HepG2 (cell line): ENCODE data around the gene DBN1. TPM values are rescaled to one million over a fixed set of nuclear protein-coding genes. Genes with fewer than 3 reads are reported as not detected.

ENCODE experiments used
- ATAC-seq: fragments of 200-7000 bp; cut with Tn5 transposase; 3 replicates; pipeline ENCODE4 v1.9.1; 2020; ENCODE audit warnings: mild to moderate bottlenecking, moderate library complexity
- BruUV-seq: library from RNA; stranded (reverse); fragments of 400-500 nt; replicated peaks from 2 replicates; lab custom pipeline; 2021; lab: Mats Ljungman, UMichigan
- CTCF ChIA-PET: fragments of 300-600 bp; formaldehyde crosslinking; extraction: SDS; loops from one replicate; lab custom pipeline; 2021; ENCODE audit warnings: low total read pairs, inconsistent platforms, low intra/inter-chr PET ratio; lab: Yijun Ruan, JAX
- POLR2A ChIA-PET: fragments of 350-600 bp; sonication (Branson Sonifier 250); formaldehyde crosslinking; loops from one replicate; lab custom pipeline; 2020; ENCODE audit warnings: antibody characterized with exemption, inconsistent platforms; lab: Yijun Ruan, JAX
- DNase-seq: peaks from one replicate; pipeline ENCODE4 v3.0.0-alpha.2; 2015; ENCODE audit warnings: low spot score
- FAIRE-seq: peaks from 3 replicates; lab custom pipeline; 2011; peaks lifted over from hg19 to GRCh38; lab: Jason Lieb, UNC
- H2AFZ ChIP-seq: one replicate; pipeline ENCODE4 v1.6.1; 2011; ENCODE audit warnings: low read length, inconsistent platforms
- H3K27ac ChIP-seq: fragments of 300-600 bp; 3 replicates; pipeline ENCODE4 v1.8.0; 2011; ENCODE audit warnings: mixed run types, mild to moderate bottlenecking, mixed read lengths, low read length, inconsistent platforms; ENCODE audit not compliant: insufficient read depth; ENCODE audit errors: extremely low read length
- H3K27me3 ChIP-seq, 2 experiments: fragments of 200-600 bp in 1 of 2; 2 replicates in 1 of 2; 3 replicates in 1 of 2; pipeline versions ENCODE4 v1.6.0 to v1.8.0; 2011; ENCODE audit warnings: low read length in 2 of 2, mild to moderate bottlenecking in 2 of 2, moderate library complexity in 2 of 2, inconsistent platforms in 1 of 2; ENCODE audit not compliant: insufficient read depth in 2 of 2, control insufficient read depth in 1 of 2
- H3K36me3 ChIP-seq, 2 experiments: fragments of 200-600 bp in 1 of 2; replicated peaks in 1 of 2; 2 replicates in 1 of 2; 3 replicates in 1 of 2; pipeline versions ENCODE4 v1.5.1 to v1.8.0; 2011; ENCODE audit warnings: low read length in 2 of 2, inconsistent platforms in 1 of 2; ENCODE audit not compliant: insufficient read depth in 2 of 2, control insufficient read depth in 1 of 2
- H3K4me1 ChIP-seq: 2 replicates; pipeline ENCODE4 v1.5.1; 2012; ENCODE audit warnings: low read length, inconsistent platforms; ENCODE audit not compliant: insufficient read depth
- H3K4me2 ChIP-seq: 2 replicates; pipeline ENCODE4 v1.6.0; 2011; ENCODE audit warnings: low read depth, low read length, inconsistent platforms
- H3K4me3 ChIP-seq, 3 experiments: fragments of 200-600 bp in 1 of 3; sonication (generic), shearing (Covaris generic) in 1 of 3; replicated peaks in 1 of 3; 2 replicates each; pipeline ENCODE4 v1.5.1; 2011 to 2016; ENCODE audit warnings: low read length in 3 of 3, inconsistent platforms in 2 of 3, low read depth in 2 of 3, mild to moderate bottlenecking in 2 of 3, control low read depth in 1 of 3, mixed read lengths in 1 of 3; ENCODE audit not compliant: insufficient read depth in 1 of 3
- H3K79me2 ChIP-seq: one replicate; pipeline ENCODE4 v1.6.1; 2011; ENCODE audit warnings: low read length, inconsistent platforms; ENCODE audit not compliant: insufficient read depth
- H3K9ac ChIP-seq: 2 replicates; pipeline ENCODE4 v1.6.0; 2011; ENCODE audit warnings: mild to moderate bottlenecking, low read depth, low read length, inconsistent platforms; ENCODE audit not compliant: insufficient read depth
- H3K9me3 ChIP-seq: 2 replicates; pipeline ENCODE4 v1.5.1; 2012; ENCODE audit warnings: mild to moderate bottlenecking, low read length
- H4K20me1 ChIP-seq: 2 replicates; pipeline ENCODE4 v1.6.0; 2011; ENCODE audit warnings: inconsistent platforms, mild to moderate bottlenecking, low read length, moderate library complexity; ENCODE audit not compliant: insufficient read depth
- HOXA7 ChIP-seq: sonication (generic); formaldehyde crosslinking; IDR thresholded peaks from 2 replicates; pipeline ENCODE4 v1.8.1; 2022; ENCODE audit warnings: mild to moderate bottlenecking, missing genetic modification reagents, moderate library complexity
- KLF16 ChIP-seq, 2 experiments: sonication (generic) in 1 of 2; formaldehyde crosslinking in 1 of 2; IDR thresholded peaks; 2 replicates each; pipeline versions ENCODE4 v1.6.1 to v1.8.0; 2016 to 2023; ENCODE audit warnings: missing genetic modification reagents in 2 of 2, missing compliant biosample characterization in 1 of 2
- ZBTB33 ChIP-seq: sonication (generic); formaldehyde crosslinking; IDR thresholded peaks from 2 replicates; pipeline ENCODE4 v1.4.0; 2020; ENCODE audit warnings: missing genetic modification reagents
- ZKSCAN1 ChIP-seq: fragments of 150-350 bp; IDR thresholded peaks from 2 replicates; pipeline ENCODE4 v1.6.1; 2014; ENCODE audit warnings: low read length
- ZNF224 ChIP-seq: sonication (generic); formaldehyde crosslinking; IDR thresholded peaks from 2 replicates; pipeline ENCODE4 v1.5.0; 2020; ENCODE audit warnings: mild to moderate bottlenecking, missing genetic modification reagents
- ZNF232 ChIP-seq: sonication (generic); formaldehyde crosslinking; IDR thresholded peaks from 2 replicates; pipeline ENCODE4 v1.4.0; 2020; ENCODE audit warnings: missing genetic modification reagents, borderline replicate concordance
- ZNF274 ChIP-seq: sonication (generic); formaldehyde crosslinking; IDR thresholded peaks from 2 replicates; pipeline ENCODE4 v1.5.1; 2020; ENCODE audit warnings: mild to moderate bottlenecking, missing genetic modification reagents
- ZNF549 ChIP-seq: sonication (generic); formaldehyde crosslinking; IDR thresholded peaks from 2 replicates; pipeline ENCODE4 v1.5.0; 2020; ENCODE audit warnings: missing genetic modification reagents
- ZNF572 ChIP-seq: sonication (generic); formaldehyde crosslinking; IDR thresholded peaks from 2 replicates; pipeline ENCODE4 v1.5.1; 2020; ENCODE audit warnings: mild to moderate bottlenecking, missing genetic modification reagents
- ZNF652 ChIP-seq: IDR thresholded peaks from 2 replicates; pipeline ENCODE4 v1.6.1; 2016; ENCODE audit warnings: low read depth, borderline replicate concordance
- WGBS: methylation state at CpG from one replicate; pipeline ENCODE4 v1.1.6; 2017; ENCODE audit warnings: low lambda C conversion rate; 5-methylcytosine and 5-hydroxymethylcytosine counted together
- in situ Hi-C: cut with HindIII; loops from 2 replicates; pipeline ENCODE4 v1.10.0; 2017; ENCODE audit warnings: low pct_unique_long_range_greater_than_20kb; ENCODE audit not compliant: extremely low pct_ligation_motif_present
- intact Hi-C: fragments of 100-400 bp; cut with micrococcal nuclease; formaldehyde crosslinking; loops from one replicate; pipeline ENCODE4 v1.10.0; 2022; ENCODE audit not compliant: unreplicated experiment
- polyA plus RNA-seq, 8 experiments: library from polyadenylated mRNA; depleted of rRNA in 3 of 8; stranded (reverse) in 7 of 8; unstranded in 1 of 8; fragments of >200 nt; fragmentation: Illumina TruSeq in 4 of 8; extraction: Trizol in 4 of 8; gene quantifications; 2 replicates each; pipeline versions ENCODE4 v1.2.1 to v1.2.3, GENCODE V29; 2011 to 2016; ENCODE audit warnings: low read depth in 4 of 8, missing spikeins in 1 of 8, mixed read lengths in 1 of 8; ENCODE audit not compliant: insufficient read depth in 1 of 8
- total RNA-seq, 5 experiments: library from RNA; depleted of rRNA; stranded (reverse); fragments of >200 nt; fragmentation: Illumina TruSeq; extraction: Trizol; gene quantifications; 2 replicates each; pipeline ENCODE4 v1.2.3, GENCODE V29; 2016; ENCODE audit warnings: low read depth in 1 of 5
- TF ChIP-seq, protein P1 (sequence below): IDR thresholded peaks from 2 replicates; pipeline ENCODE4 v1.6.1; 2016; ENCODE audit warnings: low read depth, control low read depth
- TF ChIP-seq, protein P2 (sequence below): sonication (generic); formaldehyde crosslinking; IDR thresholded peaks from 2 replicates; pipeline ENCODE4 v1.8.1; 2023; ENCODE audit warnings: mild to moderate bottlenecking, missing genetic modification reagents

The DBN1 gene
- total and polyA plus RNA-seq, 2 of the 13 experiments (the other 11 are each of a cell fraction or from before 2014, with no cell fraction given) = 27.0 to 37.3 TPM

- TF ChIP-seq, protein P1, sequence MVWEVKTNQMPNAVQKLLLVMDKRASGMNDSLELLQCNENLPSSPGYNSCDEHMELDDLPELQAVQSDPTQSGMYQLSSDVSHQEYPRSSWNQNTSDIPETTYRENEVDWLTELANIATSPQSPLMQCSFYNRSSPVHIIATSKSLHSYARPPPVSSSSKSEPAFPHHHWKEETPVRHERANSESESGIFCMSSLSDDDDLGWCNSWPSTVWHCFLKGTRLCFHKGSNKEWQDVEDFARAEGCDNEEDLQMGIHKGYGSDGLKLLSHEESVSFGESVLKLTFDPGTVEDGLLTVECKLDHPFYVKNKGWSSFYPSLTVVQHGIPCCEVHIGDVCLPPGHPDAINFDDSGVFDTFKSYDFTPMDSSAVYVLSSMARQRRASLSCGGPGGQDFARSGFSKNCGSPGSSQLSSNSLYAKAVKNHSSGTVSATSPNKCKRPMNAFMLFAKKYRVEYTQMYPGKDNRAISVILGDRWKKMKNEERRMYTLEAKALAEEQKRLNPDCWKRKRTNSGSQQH (CRISPR knock-in tag) = no peak; the same call in 1 of the 2 replicates
- TF ChIP-seq ZNF652 = peak; percentile 49; the same call in 1 of the 2 replicates
- 0 out of 2 replicates have a peak, but pooled peaks have one; percentile 55 for TF ChIP-seq ZNF232 (CRISPR knock-in tag)
- no peak for TF ChIP-seq ZNF549 (CRISPR knock-in tag)
- TF ChIP-seq HOXA7 (CRISPR knock-in tag) = no peak
- TF ChIP-seq ZNF224 = peak; percentile 83
- TF ChIP-seq KLF16 (CRISPR knock-in tag; IDR thresholded peaks at IDR 0.05) = peak; percentile 67 to 87; a peak in 3 of 4 replicates
- no peak; the same call in 1 of the 2 replicates for TF ChIP-seq ZNF572 (CRISPR knock-in tag)
- TF ChIP-seq ZNF274 (CRISPR knock-in tag) = no peak; the same call in 1 of the 2 replicates
- TF ChIP-seq ZKSCAN1 = no peak
Measured at GRCh38 chr5:177516601-177517568, 43.5 kb upstream of the DBN1 start, which contains the start of gene DDX41 (continued).

DNA sequence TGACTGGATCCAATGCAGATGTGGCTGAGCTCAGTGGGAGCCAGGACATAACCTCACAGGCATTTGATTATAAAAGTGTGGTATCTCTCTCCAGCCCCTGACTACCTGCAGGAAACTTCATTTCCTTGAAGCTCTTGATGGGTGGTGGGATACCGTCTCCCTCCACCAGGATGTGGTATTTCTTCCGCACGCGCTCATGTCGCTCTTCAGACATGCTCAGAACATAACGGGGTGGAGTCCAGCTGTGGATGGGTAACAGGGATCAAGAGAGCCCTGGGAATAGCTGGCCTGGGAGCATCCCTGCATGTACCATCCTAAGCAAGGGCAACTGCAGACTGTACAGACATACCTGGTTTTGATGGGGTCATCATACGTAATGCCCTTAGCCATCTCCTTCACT is 42.1 kb upstream of the DBN1 start:
- no TSS peak for BruUV-seq
- Histone ChIP-seq H4K20me1 (no peaks in the 10 kb centered on the region; the same call in 1 of the 2 replicates), H3K4me3 (peak overlapping the region; percentile 70 to 96 (median 86)), H3K4me1 (peaks cover 26% of the 10 kb centered on the region), H2AFZ (no peak overlapping the region), H3K27me3 (no peaks in the 10 kb centered on the region; a peak in 1 of 5 replicates), H3K9me3 (no peaks in the 10 kb centered on the region), H3K36me3 (peaks cover 33 to 64% of the 10 kb centered on the region in 2 experiments; a peak in 4 of 5 replicates), H3K9ac (peak overlapping the region; percentile 90), H3K27ac (peak overlapping the region; percentile 62), H3K4me2 (peak overlapping the region; percentile 92), H3K79me2 (peaks cover 15% of the 10 kb centered on the region)
- ChIA-PET POLR2A (interaction anchor here (1.8 to 2.9 kb wide), 2 partner anchors 19 to 31 kb away, joined by 7 to 18 read pairs; partner anchors contain the start of gene PDLIM7), CTCF (no interaction called here)
- intact Hi-C loops (loop anchor here (5.0 kb wide), 1 partner anchor 37 kb away; the partner anchor contains the start of gene FAM193B), in situ Hi-C loops (no loop called here)
- peak; percentile 72 for TF ChIP-seq ZBTB33 (CRISPR knock-in tag)
- TF ChIP-seq, protein P2, sequence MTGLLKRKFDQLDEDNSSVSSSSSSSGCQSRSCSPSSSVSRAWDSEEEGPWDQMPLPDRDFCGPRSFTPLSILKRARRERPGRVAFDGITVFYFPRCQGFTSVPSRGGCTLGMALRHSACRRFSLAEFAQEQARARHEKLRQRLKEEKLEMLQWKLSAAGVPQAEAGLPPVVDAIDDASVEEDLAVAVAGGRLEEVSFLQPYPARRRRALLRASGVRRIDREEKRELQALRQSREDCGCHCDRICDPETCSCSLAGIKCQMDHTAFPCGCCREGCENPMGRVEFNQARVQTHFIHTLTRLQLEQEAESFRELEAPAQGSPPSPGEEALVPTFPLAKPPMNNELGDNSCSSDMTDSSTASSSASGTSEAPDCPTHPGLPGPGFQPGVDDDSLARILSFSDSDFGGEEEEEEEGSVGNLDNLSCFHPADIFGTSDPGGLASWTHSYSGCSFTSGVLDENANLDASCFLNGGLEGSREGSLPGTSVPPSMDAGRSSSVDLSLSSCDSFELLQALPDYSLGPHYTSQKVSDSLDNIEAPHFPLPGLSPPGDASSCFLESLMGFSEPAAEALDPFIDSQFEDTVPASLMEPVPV (CRISPR knock-in tag) = no peak
- no peak for DNase-seq
- 91% methylated on average over 6 of the region's 7 CpGs for WGBS
- no peak for ATAC-seq
- FAIRE-seq = no peak
